HG03558 (cell line): ENCODE measurements around the gene TOM1L2.

ENCODE experiments used
- ATAC-seq: cut with Tn5 transposase; IDR thresholded peaks from one replicate; pipeline ENCODE4 v1.9.1; 2021; ENCODE audit warnings: moderate number of reproducible peaks; ENCODE audit not compliant: unreplicated experiment; ENCODE audit errors: extremely low read depth

Gene TOM1L2

DNA sequence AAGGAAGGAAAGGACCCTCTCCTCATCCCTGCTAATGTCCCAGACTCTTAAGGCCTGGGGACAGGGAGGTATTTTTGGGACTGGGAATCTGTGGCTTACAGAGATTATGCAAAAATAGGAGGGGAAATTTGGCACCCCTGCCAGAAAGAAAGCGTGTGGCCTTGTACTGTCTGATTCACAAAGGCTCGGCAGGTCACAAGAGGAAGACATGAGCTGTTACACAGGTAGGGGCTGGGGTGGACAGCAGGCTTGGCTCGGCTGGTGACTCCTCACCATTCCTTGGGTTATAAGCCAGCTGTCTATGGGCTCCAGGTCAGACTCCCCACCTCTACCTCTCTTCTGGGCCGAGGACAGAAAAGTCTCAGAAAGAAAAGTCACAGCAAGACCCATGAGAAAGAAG, 114.7 kb downstream of the TOM1L2 start:
- no peak for ATAC-seq

- no peak for ATAC-seq
These were observed 115.8 kb downstream of the TOM1L2 start for GRCh38 chr17:17856386-17856785.

DNA sequence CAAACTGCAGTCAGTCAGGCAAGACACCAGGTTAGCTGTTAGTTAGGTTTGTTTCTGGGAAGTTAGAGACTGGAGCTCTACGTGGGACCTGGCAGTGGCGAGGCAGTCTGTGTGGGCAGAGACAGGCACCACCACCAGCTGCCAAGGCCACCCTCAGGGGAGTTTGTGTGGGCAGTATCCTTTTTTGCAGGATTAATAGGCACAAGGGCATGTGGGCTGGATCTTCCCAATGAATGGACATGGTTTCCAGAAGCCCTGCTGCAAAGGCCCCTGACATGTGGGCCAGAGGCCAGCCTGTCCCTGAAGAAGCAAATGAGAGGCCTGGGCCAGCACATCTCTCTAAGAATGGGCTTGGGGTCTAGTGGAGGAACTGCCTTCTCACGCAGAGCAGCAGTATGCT, 116.2 kb downstream of the TOM1L2 start:
- ATAC-seq = no peak

DNA sequence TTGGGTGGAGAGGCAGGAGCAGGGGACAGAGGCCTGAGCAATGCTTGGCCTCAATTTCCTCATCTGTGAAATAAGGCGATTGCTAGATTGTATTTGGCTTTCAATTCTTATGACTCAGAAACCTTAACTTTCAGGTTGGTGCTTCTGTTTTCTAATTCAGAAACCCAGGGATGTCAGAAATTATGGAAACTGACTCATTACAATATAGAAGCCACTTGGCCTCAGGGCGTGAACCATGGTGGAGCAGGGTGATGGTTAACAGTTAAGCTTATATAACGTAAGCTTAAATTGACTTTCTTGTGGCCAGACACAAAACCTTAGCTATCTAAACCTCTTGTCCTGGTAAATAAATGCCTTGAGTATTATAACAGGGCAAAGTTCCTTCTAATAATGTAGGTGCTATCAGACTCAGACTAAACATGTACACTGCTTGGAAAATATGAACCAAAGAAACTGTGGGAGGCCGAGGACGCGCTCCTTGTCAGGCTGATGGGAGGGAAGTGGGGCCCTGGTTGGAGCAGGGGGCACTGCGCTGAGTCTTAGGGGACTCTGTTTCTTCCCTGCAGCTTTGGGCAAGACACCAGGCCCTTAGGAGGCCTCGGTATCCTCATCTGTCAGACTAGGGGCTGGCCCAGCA, 118.3 kb downstream of the TOM1L2 start:
- ATAC-seq = no peak

DNA sequence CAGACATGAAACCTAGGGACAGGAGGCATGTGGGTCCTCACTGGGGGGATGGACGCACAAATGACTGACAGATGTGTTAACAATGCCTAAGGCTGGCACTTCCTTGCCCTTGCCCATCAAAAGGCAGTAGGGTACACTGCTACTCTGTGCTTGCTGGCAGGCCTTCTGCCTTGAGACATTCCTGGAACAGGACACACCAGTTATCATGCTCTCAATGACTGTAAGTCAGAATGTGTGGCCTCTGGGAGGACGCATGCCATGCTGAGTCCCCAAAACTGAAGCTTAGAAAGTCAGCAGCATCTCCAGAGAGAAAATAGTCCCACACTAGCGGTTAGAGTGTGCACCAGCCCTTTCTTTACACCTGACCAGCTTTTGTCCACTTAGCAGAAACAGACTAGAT, 119.3 kb downstream of the TOM1L2 start:
- no peak for ATAC-seq

DNA sequence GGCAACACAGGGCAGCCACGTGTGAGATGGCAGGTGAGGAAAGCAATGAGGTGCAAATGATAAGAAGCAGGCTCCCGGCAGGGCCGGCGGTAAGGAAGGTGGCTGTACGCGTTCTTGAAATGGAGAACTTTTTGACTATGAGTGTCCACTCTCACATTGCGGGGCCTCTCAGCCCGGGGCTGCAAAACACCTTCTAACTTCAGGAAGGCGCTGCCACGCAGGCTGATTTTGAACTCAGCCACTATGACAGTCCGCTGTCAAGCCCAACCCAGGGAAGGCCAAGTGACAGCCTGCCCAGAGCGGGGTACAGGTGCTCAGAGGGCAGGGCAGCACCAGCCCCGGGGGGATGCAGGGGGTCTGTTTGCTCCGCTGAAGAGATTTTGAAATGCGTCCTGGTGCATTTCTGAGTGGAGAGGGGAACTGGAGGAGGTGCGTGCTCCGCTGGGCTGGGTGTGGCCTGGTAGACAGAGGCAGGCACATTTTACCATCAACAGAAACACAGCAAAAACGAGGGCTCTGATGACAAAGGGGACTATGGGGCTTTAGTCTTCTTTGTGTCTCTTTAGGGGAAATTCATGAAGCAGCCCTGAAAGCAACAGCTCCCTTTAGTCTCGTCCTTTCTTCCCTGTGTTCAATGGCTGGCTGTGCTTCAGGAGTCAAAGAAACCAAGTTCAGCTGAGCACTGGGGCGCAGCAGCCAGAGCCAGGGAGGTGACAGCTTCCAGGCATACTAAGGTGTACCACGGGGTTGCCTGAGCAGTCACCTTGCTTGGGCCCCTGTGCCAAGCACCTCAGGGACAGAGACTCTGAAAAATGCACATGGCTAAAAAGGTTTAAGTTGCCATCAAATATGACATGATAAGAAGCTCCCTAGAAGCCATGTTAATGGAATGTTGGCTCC, 120.8 kb downstream of the TOM1L2 start:
- no peak for ATAC-seq

DNA sequence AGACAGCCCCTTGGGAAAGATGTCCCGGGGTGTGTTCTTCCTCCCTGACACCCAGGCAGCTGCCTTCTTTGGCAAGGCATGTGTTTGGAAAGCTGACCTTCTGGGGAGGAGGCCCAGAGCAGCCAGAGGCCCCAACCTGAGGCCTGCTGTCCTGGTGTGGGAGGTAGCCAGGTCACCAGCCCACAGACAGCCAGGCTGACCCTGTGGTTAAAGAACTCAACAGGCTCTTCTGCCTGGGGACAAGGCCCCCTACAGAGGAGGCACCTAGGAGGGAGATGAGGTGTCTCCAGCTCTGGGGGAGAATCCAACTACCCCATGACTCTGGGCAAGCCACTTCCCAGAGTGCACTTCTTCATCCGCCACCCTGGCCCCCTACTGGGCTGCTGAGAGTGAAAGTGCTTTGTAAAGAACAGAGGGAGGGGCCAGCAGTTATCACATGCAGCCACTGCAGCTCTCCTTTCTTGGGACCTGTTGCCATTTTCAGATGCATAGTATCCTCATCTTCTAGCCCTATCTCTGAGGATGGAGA, 122.3 kb downstream of the TOM1L2 start:
- ATAC-seq = no peak

GRCh38 chr17:17849147-17849820, 122.9 kb downstream of the TOM1L2 start:
- no peak for ATAC-seq

- ATAC-seq = no peak
These were observed 123.7 kb downstream of the TOM1L2 start for GRCh38 chr17:17848311-17849082.

GRCh38 chr17:17847726-17848125, 124.5 kb downstream of the TOM1L2 start:
- ATAC-seq = no peak

DNA sequence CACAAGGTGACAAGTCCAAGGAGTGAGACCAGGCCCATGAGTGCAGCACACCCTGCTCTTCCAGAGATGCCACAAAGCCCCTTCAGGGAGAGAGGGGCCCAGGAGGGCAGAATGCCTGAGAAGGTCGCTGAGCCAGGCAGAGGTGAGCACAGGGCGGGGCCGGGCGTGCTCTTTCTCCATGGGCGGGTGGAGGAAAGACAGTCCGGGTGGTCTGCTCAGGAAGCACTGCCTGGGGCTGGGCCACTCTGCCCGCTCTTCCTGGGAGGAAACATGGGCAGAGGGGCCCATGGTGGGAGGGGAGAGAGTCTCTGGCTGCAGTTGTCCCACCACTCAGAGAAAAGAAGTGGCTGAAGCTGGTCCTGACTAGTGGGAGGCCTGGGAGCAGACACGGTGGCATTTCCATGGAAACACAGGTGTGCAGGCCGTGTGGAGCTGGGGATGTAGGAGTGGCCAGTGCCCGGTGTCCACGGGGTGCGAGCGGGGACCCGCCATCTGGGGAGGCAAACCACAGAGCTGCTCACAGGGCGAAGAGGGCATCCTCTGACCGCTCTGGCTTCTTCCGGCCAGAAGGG, 125.0 kb downstream of the TOM1L2 start:
- ATAC-seq = no peak

DNA sequence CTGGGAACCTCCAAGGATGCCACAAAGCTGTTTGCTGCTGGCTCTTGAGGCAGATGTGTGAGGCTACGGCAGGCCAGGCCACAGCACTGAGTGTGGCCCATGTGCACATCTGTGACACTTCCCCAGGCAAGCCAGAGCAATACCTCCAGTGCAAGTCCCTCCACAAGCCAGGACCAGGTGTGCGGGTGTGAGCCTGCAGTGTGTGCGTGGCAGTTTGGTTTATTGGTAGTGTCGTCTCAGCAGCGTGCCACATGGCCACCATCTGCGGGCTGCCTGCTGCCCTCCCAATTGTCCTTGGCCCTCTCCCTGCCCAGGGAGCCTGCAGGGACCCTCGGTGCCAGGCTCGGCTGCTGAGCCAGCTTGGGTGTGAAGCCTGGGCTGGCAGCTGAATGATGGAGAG, 125.6 kb downstream of the TOM1L2 start:
- ATAC-seq = no peak

- no peak for ATAC-seq
These were observed 126.2 kb downstream of the TOM1L2 start for GRCh38 chr17:17846003-17846402.

- no peak for ATAC-seq
These were observed 127.0 kb downstream of the TOM1L2 start for GRCh38 chr17:17845046-17845775.

DNA sequence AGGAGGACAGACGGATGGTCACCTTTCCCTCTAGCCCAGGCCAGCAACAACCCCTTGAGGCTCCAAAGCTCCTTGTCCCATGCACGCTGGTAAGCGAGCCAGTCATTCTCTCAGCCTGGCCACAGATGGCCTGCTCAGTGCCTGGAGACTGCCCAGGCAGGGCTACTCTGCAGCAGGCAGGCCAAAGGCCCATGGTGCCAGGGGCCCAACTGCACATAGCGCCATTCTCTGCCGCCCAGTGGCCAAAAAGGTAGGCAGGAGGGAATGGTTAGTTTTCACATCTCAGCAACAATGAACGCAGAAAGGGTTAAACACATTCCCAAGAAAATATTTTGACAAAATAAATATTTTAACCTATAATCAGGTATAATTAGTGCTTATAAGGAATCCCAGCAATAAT, 127.7 kb downstream of the TOM1L2 start:
- ATAC-seq = no peak

DNA sequence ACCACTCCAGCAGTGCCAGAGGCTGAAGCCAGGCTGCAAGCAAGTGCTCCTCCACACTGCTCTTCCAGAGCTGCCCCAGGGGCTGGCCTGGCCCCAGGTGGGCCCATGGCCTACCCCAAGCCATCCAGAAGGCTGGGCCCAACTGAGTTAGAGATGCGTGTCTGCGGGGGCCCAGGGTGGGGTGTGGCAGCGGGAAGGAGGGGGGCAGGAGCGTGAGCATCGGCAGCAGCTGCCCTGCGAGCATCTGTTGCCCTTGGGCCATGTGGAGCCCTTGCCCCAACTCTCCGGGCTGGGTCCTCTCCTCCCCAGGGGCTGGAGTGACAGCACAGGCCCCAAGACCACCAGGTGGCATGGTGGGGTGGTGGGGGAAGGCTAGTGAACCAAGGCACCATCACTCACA, 128.1 kb downstream of the TOM1L2 start:
- ATAC-seq = no peak

GRCh38 chr17:17843096-17843495, 129.1 kb downstream of the TOM1L2 start:
- ATAC-seq = no peak

DNA sequence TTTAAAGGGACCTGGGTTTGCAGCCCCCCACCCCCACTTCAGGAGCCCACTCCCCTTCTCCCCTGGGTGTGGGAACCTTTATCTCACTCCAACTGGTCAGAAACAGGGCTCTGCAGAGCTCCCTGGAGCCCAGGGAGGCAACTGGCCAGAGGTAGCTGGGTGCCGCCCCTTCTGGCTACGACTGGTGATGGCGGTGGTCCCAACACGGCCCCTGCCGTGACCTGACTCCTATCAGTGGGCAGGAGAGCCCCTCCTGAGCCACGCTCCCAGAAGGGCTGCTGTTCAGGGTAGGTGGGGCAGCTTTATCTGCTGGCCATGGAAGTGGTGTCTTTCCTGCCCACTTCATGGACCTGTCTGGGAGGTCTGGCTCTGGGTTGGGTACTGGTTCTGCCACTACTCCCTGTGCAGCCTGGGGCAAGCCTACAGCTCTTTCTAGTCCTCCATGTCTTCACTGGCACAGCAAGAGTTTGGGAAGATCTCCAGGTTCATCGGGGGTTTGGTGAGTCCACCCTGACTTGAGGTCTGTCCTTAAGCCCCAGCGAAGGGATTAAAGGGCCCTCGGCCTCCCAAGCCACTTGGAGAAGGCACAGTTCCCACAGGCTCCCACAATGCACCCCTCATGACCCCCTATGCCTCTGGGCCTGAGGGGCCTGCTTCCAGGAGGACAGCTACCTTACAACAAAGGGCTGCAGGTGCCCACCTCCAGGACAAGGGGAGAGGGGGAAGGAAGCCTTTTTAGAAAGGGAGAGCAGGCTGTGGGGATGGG, 129.9 kb downstream of the TOM1L2 start:
- no peak for ATAC-seq
